HEK293T (cell line): ENCODE data around the gene STAG1.

Experiments used
- CTCF ChIA-PET: fragments of 350-600 bp; formaldehyde crosslinking; extraction: SDS; loops from one replicate; lab custom pipeline; 2021; ENCODE audit warnings: antibody characterized with exemption, inconsistent platforms; lab: Yijun Ruan, JAX
- POLR2A ChIA-PET: fragments of 350-600 bp; formaldehyde crosslinking; extraction: SDS; loops from one replicate; lab custom pipeline; 2020; ENCODE audit warnings: antibody characterized with exemption, inconsistent platforms; lab: Yijun Ruan, JAX
- DNase-seq: peaks from one replicate; pipeline ENCODE4 v3.0.0; 2012; ENCODE audit warnings: mixed read lengths; ENCODE audit errors: extremely low spot score
- ARNT ChIP-seq: fragments of 450-650 bp; IDR thresholded peaks from 2 replicates; pipeline ENCODE4 v1.6.1; 2017; ENCODE audit warnings: mild to moderate bottlenecking
- BHLHE40 ChIP-seq: fragments of 450-650 bp; IDR thresholded peaks from 2 replicates; pipeline ENCODE4 v1.6.1; 2016; ENCODE audit warnings: mild to moderate bottlenecking, moderate library complexity, borderline replicate concordance
- CTBP1 ChIP-seq: fragments of 450-650 bp; IDR thresholded peaks from 2 replicates; pipeline ENCODE4 v1.6.1; 2016; ENCODE audit warnings: borderline replicate concordance
- ELF4 ChIP-seq: fragments of 450-650 bp; IDR thresholded peaks from 2 replicates; pipeline ENCODE4 v1.6.1; 2017; ENCODE audit warnings: antibody characterized with exemption
- FOXA1 ChIP-seq: fragments of 450-650 bp; IDR thresholded peaks from 2 replicates; pipeline ENCODE4 v1.6.1; 2016; ENCODE audit warnings: mild to moderate bottlenecking
- FOXK2 ChIP-seq: fragments of 450-650 bp; IDR thresholded peaks from 2 replicates; pipeline ENCODE4 v1.6.1; 2016; ENCODE audit warnings: mild to moderate bottlenecking
- FOXM1 ChIP-seq: fragments of 450-650 bp; IDR thresholded peaks from 2 replicates; pipeline ENCODE4 v1.6.1; 2017; ENCODE audit warnings: mild to moderate bottlenecking, borderline replicate concordance
- HDGF ChIP-seq: fragments of 450-650 bp; IDR thresholded peaks from 2 replicates; pipeline ENCODE4 v1.6.1; 2017; ENCODE audit warnings: antibody characterized with exemption, borderline replicate concordance
- L3MBTL2 ChIP-seq: fragments of 450-650 bp; conservative IDR thresholded peaks from 2 replicates; pipeline ENCODE4 v1.6.1; 2016; ENCODE audit warnings: mild to moderate bottlenecking
- LEF1 ChIP-seq: fragments of 450-650 bp; IDR thresholded peaks from 2 replicates; pipeline ENCODE4 v1.6.1; 2017; ENCODE audit warnings: mild to moderate bottlenecking, borderline replicate concordance
- NFRKB ChIP-seq: fragments of 450-650 bp; IDR thresholded peaks from 2 replicates; pipeline ENCODE4 v1.6.1; 2016; ENCODE audit warnings: mild to moderate bottlenecking, moderate library complexity
- PKNOX1 ChIP-seq: fragments of 450-650 bp; IDR thresholded peaks from 2 replicates; pipeline ENCODE4 v1.6.1; 2016
- SP1 ChIP-seq: fragments of 450-650 bp; IDR thresholded peaks from 2 replicates; pipeline ENCODE4 v1.6.1; 2017
- SUZ12 ChIP-seq: fragments of 450-650 bp; IDR thresholded peaks from 2 replicates; pipeline ENCODE4 v1.6.1; 2016; ENCODE audit warnings: mild to moderate bottlenecking
- TARDBP ChIP-seq: fragments of 450-650 bp; IDR thresholded peaks from 2 replicates; pipeline ENCODE4 v1.6.1; 2016
- ZNF384 ChIP-seq: fragments of 450-650 bp; IDR thresholded peaks from 2 replicates; pipeline ENCODE4 v1.6.1; 2016

The STAG1 gene

GRCh38 chr3:136311261-136311660 is 440.9 kb downstream of the STAG1 start:
- no peak for TF ChIP-seq CTBP1
- TF ChIP-seq FOXK2, result no peak
- no peak for TF ChIP-seq HDGF
- TF ChIP-seq L3MBTL2, result no peak
- no peak for TF ChIP-seq FOXM1
- ChIA-PET CTCF (no interaction called here), POLR2A (no interaction called here)
- no peak for DNase-seq

- ChIA-PET CTCF (interaction anchor here (0.5 kb wide), 1 partner anchor 334 kb away, joined by 3 read pairs; no protein-coding TSS in a partner anchor), POLR2A (interaction anchor here (0.7 kb wide), 1 partner anchor 109 kb away, joined by 3 read pairs; no protein-coding TSS in a partner anchor)
- TF ChIP-seq NFRKB, result no peak
- TF ChIP-seq BHLHE40, result no peak
- TF ChIP-seq FOXA1, result no peak
- TF ChIP-seq ZNF384, result no peak
- no peak for TF ChIP-seq LEF1
- no peak for TF ChIP-seq HDGF
- no peak for TF ChIP-seq SUZ12
- no peak for DNase-seq
These were observed 446.3 kb downstream of the STAG1 start for GRCh38 chr3:136305879-136306278.

DNA sequence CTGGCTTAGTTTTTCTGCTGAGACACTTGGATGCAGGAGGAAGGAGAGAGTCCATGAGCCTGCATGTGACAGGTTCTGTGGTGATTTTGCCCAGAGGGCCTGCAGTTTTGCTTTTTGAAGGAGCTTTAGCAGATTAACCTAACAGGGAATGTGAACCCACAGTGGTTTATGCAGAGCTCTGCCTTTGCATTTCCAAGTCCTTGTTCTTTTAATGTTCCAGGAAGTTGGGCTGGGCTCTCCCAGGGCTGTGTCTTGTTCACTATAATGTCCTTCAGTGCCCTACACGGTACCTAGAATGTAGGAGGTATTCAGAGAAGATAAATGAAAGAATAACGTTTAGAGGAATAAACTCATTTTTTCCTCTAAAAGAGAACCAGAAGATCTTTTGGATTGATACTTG is 451.7 kb downstream of the STAG1 start:
- no peak for DNase-seq
- ChIA-PET CTCF (no interaction called here), POLR2A (no interaction called here)
- TF ChIP-seq L3MBTL2, result no peak
- no peak for TF ChIP-seq TARDBP
- TF ChIP-seq FOXM1, result no peak
- no peak for TF ChIP-seq PKNOX1
- TF ChIP-seq HDGF, result no peak
- no peak for TF ChIP-seq ELF4
- TF ChIP-seq CTBP1, result no peak
- TF ChIP-seq BHLHE40, result no peak
- TF ChIP-seq ARNT, result no peak
- TF ChIP-seq SP1, result no peak

- POLR2A ChIA-PET, result no interaction called here
- CTCF ChIA-PET, result no interaction called here
- no peak for DNase-seq
- no peak for TF ChIP-seq BHLHE40
- TF ChIP-seq TARDBP, result no peak
- no peak for TF ChIP-seq ARNT
- no peak for TF ChIP-seq L3MBTL2
- TF ChIP-seq ELF4, result no peak
- TF ChIP-seq PKNOX1, result no peak
- TF ChIP-seq HDGF, result no peak
- TF ChIP-seq NFRKB, result no peak
These were observed 454.4 kb downstream of the STAG1 start for GRCh38 chr3:136297826-136298225.

- no peak for TF ChIP-seq ELF4
- no peak for DNase-seq
- CTCF ChIA-PET, result interaction anchor here (0.7 kb wide), 1 partner anchor 64 kb away, joined by 3 read pairs; no protein-coding TSS in a partner anchor
- POLR2A ChIA-PET, result no interaction called here
These were observed 455.2 kb downstream of the STAG1 start for GRCh38 chr3:136296960-136297359.

- POLR2A ChIA-PET, result no interaction called here
- DNase-seq, result no peak
- TF ChIP-seq PKNOX1 (no peak), SP1 (no peak), CTBP1 (no peak), FOXA1 (no peak), L3MBTL2 (no peak), ARNT (no peak), BHLHE40 (no peak), LEF1 (no peak), HDGF (no peak), FOXK2 (no peak), ZNF384 (no peak), SUZ12 (no peak), NFRKB (no peak), ELF4 (no peak)
- CTCF ChIA-PET, result no interaction called here
These were observed 458.0 kb downstream of the STAG1 start for GRCh38 chr3:136294176-136294575.

DNA sequence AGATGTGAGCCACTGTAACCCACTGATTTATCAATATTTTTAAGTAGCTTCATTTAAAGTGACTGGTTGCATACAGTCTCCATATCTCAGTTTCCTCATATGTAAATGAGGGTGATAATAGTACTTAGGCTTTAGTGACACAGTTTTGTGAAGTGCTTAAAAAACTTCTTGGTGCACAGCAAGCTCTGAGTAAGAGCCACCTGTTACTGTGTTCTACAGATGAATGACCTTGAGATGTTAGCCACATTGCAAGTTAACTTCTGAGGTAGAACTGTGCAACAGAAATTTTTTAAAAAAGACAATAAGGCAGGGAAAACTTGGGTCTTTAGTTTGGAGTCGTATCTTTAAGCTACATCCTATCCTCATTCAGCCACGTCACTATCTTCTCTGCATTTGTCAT is 458.9 kb downstream of the STAG1 start:
- ChIA-PET CTCF (no interaction called here), POLR2A (no interaction called here)
- TF ChIP-seq SP1, result no peak
- TF ChIP-seq NFRKB, result no peak
- TF ChIP-seq FOXM1, result no peak
- TF ChIP-seq PKNOX1, result no peak
- no peak for TF ChIP-seq SUZ12
- no peak for TF ChIP-seq TARDBP
- no peak for TF ChIP-seq ZNF384
- TF ChIP-seq FOXA1, result no peak
- TF ChIP-seq FOXK2, result no peak
- TF ChIP-seq ELF4, result no peak
- TF ChIP-seq ARNT, result no peak
- TF ChIP-seq HDGF, result no peak
- TF ChIP-seq BHLHE40, result no peak
- TF ChIP-seq CTBP1, result no peak
- DNase-seq, result no peak
